Measurements from ENCODE around the gene LRRTM2. TPM values are rescaled to one million over a fixed set of nuclear protein-coding genes. Genes with fewer than 3 reads are reported as not detected.

LRRTM2 gene
- total RNA-seq, 3 donors from 2014 or later, result 0.06 to 0.60 (median 0.24) TPM

DNA sequence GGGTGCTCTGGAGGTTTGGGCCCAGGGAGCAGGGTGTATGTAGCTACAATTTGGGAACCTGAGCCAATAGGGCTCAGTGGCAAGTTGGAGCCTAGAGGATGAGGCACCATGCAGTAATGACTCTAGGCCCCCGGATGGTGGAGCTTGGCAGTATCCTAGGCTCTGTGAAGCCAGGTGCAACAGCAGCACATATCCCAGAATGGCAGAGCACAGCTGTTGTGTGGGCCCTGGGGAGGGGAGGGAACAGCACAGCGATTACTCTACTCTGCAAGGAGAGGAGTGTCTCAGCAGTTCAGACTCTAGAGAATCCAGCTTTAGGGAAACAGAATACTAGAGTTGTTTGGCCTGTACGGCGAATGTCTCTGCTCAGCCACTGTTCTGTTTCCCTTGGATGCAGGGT is 56.1 kb downstream of the LRRTM2 start:
- Histone ChIP-seq H3K4me1 (ENCODE audit: low read depth) (no peaks in the 10 kb centered on the region), H3K9me3 (no peaks in the 10 kb centered on the region), H3K4me3 (no peak overlapping the region), H3K36me3 (ENCODE audit: low read depth) (no peaks in the 10 kb centered on the region)
- intact Hi-C loops (cut with DNase I, micrococcal nuclease), result no loop called here
- TF ChIP-seq, protein P1, sequence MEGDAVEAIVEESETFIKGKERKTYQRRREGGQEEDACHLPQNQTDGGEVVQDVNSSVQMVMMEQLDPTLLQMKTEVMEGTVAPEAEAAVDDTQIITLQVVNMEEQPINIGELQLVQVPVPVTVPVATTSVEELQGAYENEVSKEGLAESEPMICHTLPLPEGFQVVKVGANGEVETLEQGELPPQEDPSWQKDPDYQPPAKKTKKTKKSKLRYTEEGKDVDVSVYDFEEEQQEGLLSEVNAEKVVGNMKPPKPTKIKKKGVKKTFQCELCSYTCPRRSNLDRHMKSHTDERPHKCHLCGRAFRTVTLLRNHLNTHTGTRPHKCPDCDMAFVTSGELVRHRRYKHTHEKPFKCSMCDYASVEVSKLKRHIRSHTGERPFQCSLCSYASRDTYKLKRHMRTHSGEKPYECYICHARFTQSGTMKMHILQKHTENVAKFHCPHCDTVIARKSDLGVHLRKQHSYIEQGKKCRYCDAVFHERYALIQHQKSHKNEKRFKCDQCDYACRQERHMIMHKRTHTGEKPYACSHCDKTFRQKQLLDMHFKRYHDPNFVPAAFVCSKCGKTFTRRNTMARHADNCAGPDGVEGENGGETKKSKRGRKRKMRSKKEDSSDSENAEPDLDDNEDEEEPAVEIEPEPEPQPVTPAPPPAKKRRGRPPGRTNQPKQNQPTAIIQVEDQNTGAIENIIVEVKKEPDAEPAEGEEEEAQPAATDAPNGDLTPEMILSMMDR (IDR thresholded peaks at IDR 0.05), result no peak
- ATAC-seq, result no peak
- no peak for DNase-seq

Other genes starting within 250 kb of the LRRTM2 start
- 100 to 1,000 TPM; 347 to 457 (median 380) TPM for gene CTNNA1, start 121.9 kb downstream of the LRRTM2 start, total RNA-seq